ENCODE data around the gene EPOP.

GRCh38 chr17:38636054-38636453 lies 38.7 kb downstream of the EPOP start:
- TF ChIP-seq CTCF (IDR thresholded peaks at IDR 0.05) (no peak), POLR2A (IDR thresholded peaks at IDR 0.05) (no peak)
